Ascending aorta (tissue), 2 donors: ENCODE data around the gene RPS2. TPM values are rescaled to one million over a fixed set of nuclear protein-coding genes. Genes with fewer than 3 reads are reported as not detected.

ENCODE experiments used
- DNase-seq, 2 donors: peaks; one replicate each; pipeline ENCODE4 v3.0.0-alpha.2; 2019; ENCODE audit warnings: low spot score in 2 of 2
- H3K27ac ChIP-seq, 2 donors: fragments of 200-600 bp; sonication (generic); one replicate each; pipeline ENCODE4 v1.5.1; 2016 to 2017; ENCODE audit warnings: mild to moderate bottlenecking in 1 of 2
- H3K27me3 ChIP-seq: fragments of 200-600 bp; sonication (generic); one replicate; pipeline ENCODE4 v1.5.1; 2017
- H3K36me3 ChIP-seq, 2 donors: fragments of 200-600 bp; sonication (generic); one replicate each; pipeline ENCODE4 v1.5.1; 2016
- H3K4me1 ChIP-seq, 2 donors: fragments of 200-600 bp; sonication (generic); one replicate each; pipeline ENCODE4 v1.5.1; 2016 to 2017; ENCODE audit warnings: mild to moderate bottlenecking in 1 of 2
- H3K4me3 ChIP-seq, 2 donors: fragments of 200-600 bp; sonication (generic); one replicate each; pipeline ENCODE4 v1.5.1; 2016 to 2017; ENCODE audit warnings: mild to moderate bottlenecking in 1 of 2
- H3K9me3 ChIP-seq, 2 donors: fragments of 200-600 bp; sonication (generic); one replicate each; pipeline ENCODE4 v1.5.1; 2016
- CTCF ChIP-seq, 3 experiments: fragments of 200-600 bp in 2 of 3; fragments of 450-650 bp in 1 of 3; sonication (generic) in 2 of 3; IDR thresholded peaks; one replicate each; pipeline ENCODE4 v1.5.1; 2016 to 2019; ENCODE audit warnings: antibody characterized with exemption in 3 of 3, mild to moderate bottlenecking in 1 of 3, moderate library complexity in 1 of 3
- intact Hi-C: fragments of 100-400 bp; cut with DNase I; formaldehyde crosslinking; loops from one replicate; pipeline ENCODE4 v1.15.1; 2023
- total RNA-seq: library from RNA; depleted of rRNA; stranded (reverse); fragments of >200 nt; gene quantifications from one replicate; pipeline ENCODE4 v1.1.0, GENCODE V29; 2016

The RPS2 gene
- total RNA-seq, 1 donor from 2014 or later, result 2,866 TPM

GRCh38 chr16:1914084-1914608 lies 50.5 kb downstream of the RPS2 start:
- intact Hi-C loops, result no loop called here
- Histone ChIP-seq H3K27me3 (peaks cover 15% of the 10 kb centered on the region), H3K4me1 (no peaks in the 10 kb centered on the region), H3K27ac (no peak overlapping the region), H3K9me3 (no peaks in the 10 kb centered on the region), H3K36me3 (no peaks in the 10 kb centered on the region), H3K4me3 (no peak overlapping the region)
- no peak for TF ChIP-seq CTCF (IDR thresholded peaks at IDR 0.05)
- no peak for DNase-seq

DNA sequence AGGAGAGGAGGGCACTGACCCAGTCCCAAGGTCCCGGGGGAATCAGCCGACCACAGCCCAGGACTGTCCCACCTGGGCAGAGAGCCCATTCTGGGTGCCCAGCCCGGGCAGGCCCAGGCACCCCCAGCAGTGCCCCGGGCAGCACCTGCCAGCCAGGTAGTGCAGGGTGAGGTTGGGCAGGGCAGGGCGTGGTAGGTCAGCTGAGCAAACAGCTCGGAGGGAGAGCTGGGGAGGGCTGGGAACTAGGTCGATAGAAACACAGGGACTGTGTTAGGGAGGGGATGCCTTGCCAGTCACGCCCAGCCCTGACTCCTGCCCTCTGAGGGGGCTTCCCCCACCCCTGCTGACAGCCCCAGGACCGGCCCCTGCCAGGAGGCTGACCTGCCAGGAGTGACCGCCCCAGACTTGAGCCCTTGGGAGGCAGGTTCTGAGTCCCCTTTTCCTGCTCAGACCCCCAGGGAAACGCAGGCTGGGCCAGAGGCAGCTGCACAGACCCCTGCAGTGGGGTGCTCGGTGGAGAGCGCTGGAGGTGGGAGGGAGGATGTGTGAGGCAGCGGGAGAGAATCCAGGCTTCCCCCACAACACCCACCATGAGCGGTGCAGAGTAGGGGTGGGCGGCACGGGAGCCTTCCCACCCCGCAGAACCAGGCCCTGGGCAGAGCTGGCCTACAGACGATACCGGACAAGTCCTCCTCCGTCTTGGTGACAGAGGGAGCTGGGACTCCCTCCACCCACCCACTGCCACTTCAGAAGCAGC lies 51.1 kb downstream of the RPS2 start:
- no peak overlapping the region for H3K4me3 ChIP-seq
- intact Hi-C loops, result no loop called here
- no peak for DNase-seq

DNA sequence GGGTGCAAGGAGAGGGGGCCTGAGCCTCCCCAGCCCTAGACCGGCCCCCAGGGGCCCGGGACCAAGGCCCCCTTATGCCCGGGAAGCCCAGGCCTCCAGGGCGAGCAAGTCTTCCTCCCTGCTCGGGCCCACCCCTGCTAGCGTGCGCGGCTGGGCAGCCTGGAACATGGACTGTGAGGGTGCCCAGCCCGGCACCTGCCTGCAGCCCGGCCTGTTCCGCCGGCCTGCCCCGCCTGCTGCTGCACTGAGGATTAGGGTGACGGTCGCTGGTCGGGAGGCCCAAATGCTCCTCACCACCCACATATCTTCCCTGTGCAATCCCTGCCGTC lies 52.4 kb downstream of the RPS2 start:
- Histone ChIP-seq H3K9me3 (no peaks in the 10 kb centered on the region), H3K36me3 (no peaks in the 10 kb centered on the region), H3K4me1 (no peaks in the 10 kb centered on the region), H3K27ac (no peak overlapping the region), H3K4me3 (no peak overlapping the region), H3K27me3 (peaks cover 5% of the 10 kb centered on the region)
- intact Hi-C loops, result no loop called here
- DNase-seq, result no peak
- no peak for TF ChIP-seq CTCF (IDR thresholded peaks at IDR 0.05)

More for the DNA sequence above, 51.1 kb downstream of the RPS2 start:
- no peak overlapping the region for H3K27ac ChIP-seq
- peaks cover 9% of the 10 kb centered on the region for H3K27me3 ChIP-seq
- no peak for TF ChIP-seq CTCF (IDR thresholded peaks at IDR 0.05)
- no peaks in the 10 kb centered on the region for H3K4me1 ChIP-seq
- no peaks in the 10 kb centered on the region for H3K9me3 ChIP-seq
- H3K36me3 ChIP-seq, result no peaks in the 10 kb centered on the region

Other genes with a start within 250 kb of the RPS2 start
- 326 TPM for gene NME3, start 193.3 kb downstream of the RPS2 start, total RNA-seq
- 25.3 TPM for gene EME2, start 192.0 kb downstream of the RPS2 start, total RNA-seq
- 170 TPM for gene MRPS34, start 191.7 kb downstream of the RPS2 start, total RNA-seq
- 159 TPM for gene SPSB3, start 182.3 kb downstream of the RPS2 start, total RNA-seq
- 182 TPM for gene NUBP2, start 181.9 kb downstream of the RPS2 start, total RNA-seq
- not detected for gene IGFALS, start 171.1 kb downstream of the RPS2 start, total RNA-seq
- 177 TPM for gene HAGH, start 138.0 kb downstream of the RPS2 start, total RNA-seq
- gene FAHD1, start 137.6 kb downstream of the RPS2 start, total RNA-seq, result 233 TPM
- gene MEIOB, start 92.7 kb downstream of the RPS2 start, total RNA-seq, result not detected
- gene HS3ST6, start 46.4 kb downstream of the RPS2 start, total RNA-seq, result not detected
- gene MSRB1, start 21.6 kb downstream of the RPS2 start, total RNA-seq, result 32.9 TPM
- not detected for gene RPL3L, start 10.1 kb downstream of the RPS2 start, total RNA-seq
- gene NDUFB10, start 5.3 kb downstream of the RPS2 start, total RNA-seq, result 68.2 TPM
- not detected for gene RNF151, start 2.0 kb upstream of the RPS2 start, total RNA-seq
- 55.7 TPM for gene TBL3, start 7.2 kb upstream of the RPS2 start, total RNA-seq
- not detected for gene NOXO1, start 16.6 kb upstream of the RPS2 start, total RNA-seq
- 2.7 TPM for gene GFER, start 19.4 kb upstream of the RPS2 start, total RNA-seq
- 0.32 TPM for gene SYNGR3, start 25.1 kb upstream of the RPS2 start, total RNA-seq
- 31.1 TPM for gene ZNF598, start 45.0 kb upstream of the RPS2 start, total RNA-seq
- gene NPW, start 55.0 kb upstream of the RPS2 start, total RNA-seq, result not detected
- gene NHERF2, start 62.1 kb upstream of the RPS2 start, total RNA-seq, result 123 TPM
- 59.5 TPM for gene NTHL1, start 83.0 kb upstream of the RPS2 start, total RNA-seq
- 258 TPM for gene TSC2, start 83.2 kb upstream of the RPS2 start, total RNA-seq
- 551 TPM for gene PKD1, start 171.1 kb upstream of the RPS2 start, total RNA-seq
- gene RAB26, start 183.8 kb upstream of the RPS2 start, total RNA-seq, result not detected
- gene TRAF7, start 191.0 kb upstream of the RPS2 start, total RNA-seq, result 39.6 TPM
- not detected for gene CASKIN1, start 231.8 kb upstream of the RPS2 start, total RNA-seq
- 23.7 TPM for gene MLST8, start 240.6 kb upstream of the RPS2 start, total RNA-seq
- gene BRICD5, start 246.0 kb upstream of the RPS2 start, total RNA-seq, result 1.4 TPM